HG03196 (cell line): ENCODE results near the gene ROR1.

Experiments
- ATAC-seq: cut with Tn5 transposase; IDR thresholded peaks from one replicate; pipeline ENCODE4 v1.9.1; 2021; ENCODE audit not compliant: unreplicated experiment

ROR1 gene

GRCh38 chr1:63967901-63968300 is 194.1 kb downstream of the ROR1 start:
- ATAC-seq, result no peak

DNA sequence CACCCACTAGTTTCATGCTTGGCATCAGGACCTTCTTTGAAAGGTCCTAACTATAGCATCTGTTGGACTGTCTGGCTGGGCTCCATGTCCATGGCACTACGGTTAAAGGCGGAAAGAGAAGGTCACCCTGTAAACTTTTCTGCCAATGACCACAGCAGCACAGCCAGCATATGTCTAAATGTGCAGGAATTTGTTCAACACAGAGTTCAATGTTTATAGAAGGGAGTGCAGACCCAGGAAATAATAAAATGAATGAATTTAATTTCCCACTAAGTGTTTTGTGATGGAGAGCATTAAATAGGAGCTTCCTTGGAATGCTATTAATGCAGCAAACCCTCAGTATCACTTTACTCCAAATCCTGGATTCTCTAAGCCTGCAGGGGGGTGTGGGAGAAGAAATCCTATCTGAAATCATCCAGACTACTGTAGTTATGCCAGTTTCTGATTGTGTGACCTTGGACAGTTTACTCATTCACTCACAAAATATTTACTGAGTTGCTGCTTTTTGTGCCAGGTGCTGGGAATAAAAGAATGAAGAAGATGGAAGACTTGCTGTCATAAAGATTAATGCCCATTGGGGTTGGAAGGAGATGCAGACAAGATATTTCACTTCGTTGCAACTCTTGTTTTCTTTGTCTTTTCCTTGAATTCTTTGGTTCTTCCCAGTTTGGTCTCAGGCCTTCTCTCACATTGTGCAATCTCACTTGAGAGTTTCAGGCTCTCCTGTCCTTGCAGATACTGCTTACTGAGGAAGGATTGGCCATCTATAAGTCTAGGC is 195.0 kb downstream of the ROR1 start:
- no peak for ATAC-seq

GRCh38 chr1:63969441-63969901 is 195.7 kb downstream of the ROR1 start:
- ATAC-seq, result no peak

DNA sequence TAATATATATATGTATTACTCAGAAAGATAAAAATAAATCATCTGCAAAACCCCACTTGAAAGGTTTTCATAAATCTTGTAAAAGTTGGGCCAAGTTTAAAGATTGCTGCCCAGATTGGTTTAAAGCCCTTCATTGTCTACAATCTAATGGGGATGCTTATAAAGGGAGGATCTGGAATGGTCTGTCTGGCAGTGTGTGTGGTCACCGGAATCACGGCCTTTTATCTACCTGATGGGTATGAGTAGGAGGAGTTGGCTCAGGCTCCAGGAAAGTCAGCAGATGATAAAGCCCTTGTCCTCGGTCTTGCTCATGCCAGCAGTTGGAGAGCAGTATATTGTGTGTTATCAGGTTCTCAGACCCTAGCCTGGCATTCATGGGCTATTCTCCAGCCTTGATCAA is 197.7 kb downstream of the ROR1 start:
- no peak for ATAC-seq

DNA sequence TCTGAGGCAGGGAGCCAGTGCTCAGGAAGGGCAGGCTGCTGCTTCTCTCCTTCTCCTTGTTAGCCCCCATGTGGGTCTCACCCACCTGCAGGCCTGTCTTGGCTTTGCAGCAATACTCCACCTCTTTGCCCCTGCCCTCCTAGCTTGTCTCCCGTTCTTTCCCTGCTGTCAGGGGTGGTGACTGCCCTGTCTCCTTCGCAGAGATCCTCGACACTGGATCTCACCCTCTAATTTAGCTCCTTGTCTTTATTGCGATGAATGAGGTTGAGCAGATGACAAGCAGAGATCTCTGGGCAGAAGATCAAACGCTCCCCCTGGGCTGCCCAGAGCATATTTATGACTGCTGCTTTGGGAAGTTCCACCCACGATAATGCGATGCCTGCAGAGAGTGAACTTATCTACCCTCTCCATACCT is 199.2 kb downstream of the ROR1 start:
- no peak for ATAC-seq

DNA sequence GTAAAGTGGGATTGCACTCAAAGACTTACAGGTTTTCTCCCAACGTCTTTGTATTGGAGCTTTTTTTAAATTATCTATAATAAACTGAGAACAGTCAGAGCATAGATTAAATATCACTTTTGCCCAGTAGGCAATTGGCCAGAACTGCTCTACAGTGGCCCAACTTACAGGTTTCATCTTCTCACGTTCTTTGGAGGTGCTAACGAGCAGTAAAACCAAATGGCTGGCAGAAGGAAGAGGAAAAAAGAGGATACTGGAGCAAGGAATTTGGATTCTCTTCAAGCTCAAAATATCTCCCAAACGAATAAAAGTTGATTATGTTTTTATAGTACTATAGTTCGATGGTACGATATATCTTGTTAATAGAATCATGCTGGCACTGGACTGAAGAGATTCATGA is 201.1 kb downstream of the ROR1 start:
- ATAC-seq, result no peak

DNA sequence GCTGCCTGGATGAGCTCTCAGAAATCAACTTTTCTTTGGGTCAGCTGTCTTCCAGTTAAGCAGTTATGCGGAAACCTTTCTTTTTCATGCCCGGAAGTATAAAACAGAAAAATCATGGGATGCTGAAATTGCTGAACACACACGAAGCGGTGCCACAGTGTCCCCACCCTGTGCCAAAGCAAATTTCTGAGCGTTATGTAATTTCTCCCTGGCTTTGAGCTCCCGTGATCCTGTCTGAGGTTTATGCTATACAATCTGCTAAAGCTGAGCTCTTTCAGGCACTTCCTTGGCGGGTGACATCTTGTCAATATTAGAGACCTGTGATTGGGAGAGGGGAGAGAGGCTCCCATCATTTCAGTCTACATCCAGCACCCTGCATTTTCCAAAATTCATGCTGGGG is 201.7 kb downstream of the ROR1 start:
- no peak for ATAC-seq

DNA sequence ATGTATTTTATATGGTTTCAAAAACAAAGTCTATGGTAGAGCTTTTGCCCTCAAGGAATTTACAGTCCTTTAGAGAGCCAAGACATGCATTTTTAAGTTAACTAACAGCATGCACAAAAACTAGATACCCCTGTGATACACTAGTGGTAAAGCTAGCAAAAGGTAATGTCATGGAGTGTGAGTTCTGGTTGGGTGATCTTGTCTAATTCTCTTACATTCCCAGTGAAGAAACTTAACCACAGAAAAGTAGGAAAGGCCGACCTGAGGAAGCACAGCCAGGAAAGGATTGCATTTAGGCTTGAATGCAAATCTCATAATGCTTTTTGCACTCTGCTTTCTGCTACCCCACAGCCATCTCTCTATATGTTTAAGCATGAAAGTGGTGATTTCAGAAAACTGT is 202.2 kb downstream of the ROR1 start:
- no peak for ATAC-seq

DNA sequence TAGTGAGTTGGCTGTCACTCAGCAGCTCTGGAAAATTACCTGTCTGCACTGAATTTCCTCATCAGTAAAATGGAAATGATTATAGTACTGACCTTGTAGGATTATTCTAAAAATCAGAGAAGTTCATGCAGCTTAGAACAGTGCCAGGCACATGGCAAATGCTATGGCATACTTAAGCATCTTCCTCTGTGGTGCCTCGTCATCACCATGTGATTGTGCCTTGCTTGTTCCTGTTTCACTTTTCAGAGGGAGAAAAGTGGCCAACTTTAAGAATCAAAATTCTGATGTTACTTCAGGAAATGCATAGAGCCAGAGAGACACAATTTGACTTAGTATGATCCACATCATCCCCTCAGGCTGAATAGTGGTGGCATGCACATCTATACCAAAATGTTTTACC is 203.6 kb downstream of the ROR1 start:
- ATAC-seq, result no peak

GRCh38 chr1:63980740-63981407 is 207.1 kb downstream of the ROR1 start:
- ATAC-seq, result no peak

GRCh38 chr1:63981408-63981773 is 207.6 kb downstream of the ROR1 start:
- ATAC-seq, result no peak

- no peak for ATAC-seq
Observed at GRCh38 chr1:63982201-63982600, 208.4 kb downstream of the ROR1 start.

DNA sequence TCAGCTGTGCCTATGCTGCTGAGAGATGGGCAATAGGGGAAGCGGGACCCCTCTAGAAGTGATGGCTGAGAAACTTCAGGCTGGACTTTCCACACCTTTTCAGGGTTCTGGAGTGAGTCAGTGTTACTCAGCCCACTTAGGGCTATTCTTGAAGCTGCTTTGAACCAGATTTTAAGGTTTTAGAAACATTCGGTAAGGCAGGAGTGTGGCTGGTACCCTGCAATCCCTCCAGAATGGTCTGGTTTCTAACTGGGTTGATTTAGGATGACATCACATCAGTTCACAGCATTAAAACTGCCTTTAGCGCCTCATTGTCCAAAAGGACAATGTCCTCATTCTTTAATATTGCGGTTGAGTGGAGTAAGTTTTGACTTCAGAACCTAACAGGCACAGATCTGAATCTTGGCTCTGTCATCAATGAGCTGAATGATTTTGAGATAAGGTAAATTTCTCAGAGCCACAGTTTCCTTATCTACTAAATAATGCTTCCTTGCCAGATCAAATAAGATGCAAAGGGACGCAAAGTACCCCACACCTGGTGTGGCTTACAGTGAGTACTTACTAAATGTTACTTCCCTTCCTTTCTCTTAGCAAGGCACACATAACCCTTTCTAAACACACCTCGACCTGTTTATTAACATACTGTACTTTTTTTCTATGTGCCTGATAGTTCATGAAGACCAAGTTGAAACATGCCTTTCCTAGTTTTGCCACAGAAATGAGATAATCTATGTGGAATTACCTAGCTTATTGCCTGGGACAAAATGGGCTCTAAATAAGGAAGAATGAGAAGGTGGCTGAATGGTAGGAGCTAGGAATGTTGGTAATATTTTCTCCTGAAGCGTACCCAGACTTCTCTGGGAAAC is 209.8 kb downstream of the ROR1 start:
- ATAC-seq, result no peak

- ATAC-seq, result no peak
Observed at GRCh38 chr1:63984257-63984929, 210.6 kb downstream of the ROR1 start.

- ATAC-seq, result no peak
Observed at GRCh38 chr1:63984930-63985290, 211.1 kb downstream of the ROR1 start.

- no peak for ATAC-seq
Observed at GRCh38 chr1:63987014-63987627, 213.3 kb downstream of the ROR1 start.

GRCh38 chr1:63987628-63988024 is 213.8 kb downstream of the ROR1 start:
- no peak for ATAC-seq

DNA sequence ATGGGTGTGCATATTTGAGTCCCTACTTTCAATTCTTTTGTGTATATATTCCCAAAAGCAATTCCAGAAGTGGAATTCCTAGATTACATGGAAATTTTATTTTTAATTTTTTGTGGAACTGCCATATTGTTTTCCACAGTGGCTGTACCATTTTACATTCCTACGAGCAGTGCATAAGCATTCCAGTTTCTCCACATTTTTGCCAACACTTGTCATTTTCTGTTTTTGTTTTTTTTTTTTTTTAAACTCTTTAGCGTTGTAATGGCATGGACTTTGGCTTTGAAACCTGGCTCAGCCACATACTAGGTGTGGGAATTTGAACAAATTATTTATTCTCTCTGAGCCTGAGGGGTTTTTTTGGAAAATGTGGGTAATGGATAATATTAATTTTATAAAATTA is 215.1 kb downstream of the ROR1 start:
- no peak for ATAC-seq

- ATAC-seq, result no peak
Observed at GRCh38 chr1:63991685-63992084, 217.9 kb downstream of the ROR1 start.

DNA sequence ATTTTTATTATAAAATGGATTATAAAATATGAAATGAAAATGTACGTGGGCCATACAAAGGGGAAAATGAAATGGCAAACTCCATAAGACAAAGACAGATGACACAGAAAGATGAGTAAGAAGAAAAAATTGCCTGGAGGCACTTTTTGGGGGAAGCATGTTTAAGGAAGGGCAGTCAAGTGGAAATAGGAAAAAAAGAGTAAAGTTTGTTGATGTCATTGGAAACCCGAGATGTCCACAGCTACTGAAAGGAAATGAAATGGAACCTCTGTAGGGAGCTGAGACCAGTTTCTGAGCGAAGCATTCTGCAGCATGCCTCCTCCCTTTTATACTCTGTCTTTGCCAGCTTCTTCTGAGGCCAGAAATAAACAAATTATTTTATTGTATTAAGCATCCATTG is 226.2 kb downstream of the ROR1 start:
- no peak for ATAC-seq

DNA sequence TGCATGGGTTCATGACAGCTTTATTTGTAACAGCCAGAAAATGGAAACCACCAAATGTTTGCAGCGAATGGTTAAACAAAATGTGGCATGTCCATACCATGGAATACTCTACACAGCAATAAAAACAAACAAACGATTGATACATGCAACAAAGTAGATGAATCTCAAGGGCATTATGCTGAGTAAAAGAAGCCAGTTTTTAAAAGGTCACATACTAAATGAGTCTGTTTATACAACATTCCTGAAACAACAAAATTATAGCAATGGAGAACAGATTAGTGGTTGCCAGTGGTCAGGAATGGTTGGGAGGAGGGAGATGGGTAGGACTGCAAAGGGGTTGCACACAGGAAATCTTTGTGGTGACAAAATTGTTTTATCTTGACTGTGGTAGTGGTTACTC is 227.2 kb downstream of the ROR1 start:
- no peak for ATAC-seq
